H9 (cell line): ENCODE measurements around the gene MORC4. TPM values are rescaled to one million over a fixed set of nuclear protein-coding genes. Genes with fewer than 3 reads are reported as not detected.

Experiments
- DNase-seq: peaks from one replicate; pipeline ENCODE4 v3.0.0-alpha.2; 2017
- H2AFZ ChIP-seq: one replicate; pipeline ENCODE4 v1.6.1; 2013; ENCODE audit warnings: mild to moderate bottlenecking, low read length, control low read depth, moderate library complexity
- H2AK5ac ChIP-seq: 2 replicates; pipeline ENCODE4 v1.6.1; 2013; ENCODE audit warnings: low read length, control low read depth, mixed read lengths; ENCODE audit not compliant: insufficient read length
- H2BK120ac ChIP-seq: one replicate; pipeline ENCODE4 v1.6.1; 2013; ENCODE audit warnings: low read depth, mild to moderate bottlenecking, low read length, control low read depth, inconsistent platforms; ENCODE audit not compliant: poor library complexity, severe bottlenecking
- H2BK12ac ChIP-seq: 2 replicates; pipeline ENCODE4 v1.6.1; 2013; ENCODE audit warnings: low read length, control low read depth, mixed read lengths, low read depth; ENCODE audit not compliant: insufficient read length
- H2BK15ac ChIP-seq: 2 replicates; pipeline ENCODE4 v1.6.1; 2013; ENCODE audit warnings: low read depth, low read length, control low read depth
- H2BK20ac ChIP-seq: one replicate; pipeline ENCODE4 v1.6.1; 2013; ENCODE audit warnings: low read depth, mild to moderate bottlenecking, low read length, control low read depth, inconsistent platforms; ENCODE audit not compliant: poor library complexity, severe bottlenecking
- H2BK5ac ChIP-seq: 2 replicates; pipeline ENCODE4 v1.6.1; 2013; ENCODE audit warnings: low read length, control low read depth, mixed read lengths; ENCODE audit not compliant: insufficient read length
- H3K14ac ChIP-seq: 2 replicates; pipeline ENCODE4 v1.6.1; 2013; ENCODE audit warnings: low read length, control low read depth; ENCODE audit not compliant: insufficient read depth
- H3K18ac ChIP-seq: 2 replicates; pipeline ENCODE4 v1.6.1; 2013; ENCODE audit warnings: low read depth, mild to moderate bottlenecking, mixed read lengths, low read length, control low read depth; ENCODE audit not compliant: insufficient read length
- H3K23ac ChIP-seq: 2 replicates; pipeline ENCODE4 v1.6.1; 2013; ENCODE audit warnings: low read length, control low read depth, mixed read lengths, low read depth; ENCODE audit not compliant: insufficient read length
- H3K23me2 ChIP-seq: 2 replicates; pipeline ENCODE4 v1.6.1; 2013; ENCODE audit warnings: low read depth, mild to moderate bottlenecking, mixed read lengths, low read length, control low read depth; ENCODE audit not compliant: insufficient read length, poor library complexity, severe bottlenecking
- H3K27ac ChIP-seq: 2 replicates; pipeline ENCODE4 v1.5.1; 2013; ENCODE audit warnings: low read length, control low read depth, mixed read lengths, low read depth; ENCODE audit not compliant: insufficient read length
- H3K27me3 ChIP-seq: 2 replicates; pipeline ENCODE4 v1.6.1; 2013; ENCODE audit warnings: low read length, control low read depth, inconsistent platforms; ENCODE audit not compliant: insufficient read depth
- H3K4ac ChIP-seq: 2 replicates; pipeline ENCODE4 v1.6.1; 2013; ENCODE audit warnings: low read depth, mild to moderate bottlenecking, control low read depth, inconsistent platforms, low read length, moderate library complexity
- H3K4me1 ChIP-seq: 2 replicates; pipeline ENCODE4 v1.6.1; 2013; ENCODE audit warnings: low read length, control low read depth, inconsistent platforms; ENCODE audit not compliant: insufficient read depth
- H3K4me2 ChIP-seq: 2 replicates; pipeline ENCODE4 v1.6.1; 2013; ENCODE audit warnings: low read length, control low read depth, mixed read lengths; ENCODE audit not compliant: insufficient read length, insufficient read depth
- H3K56ac ChIP-seq: 2 replicates; pipeline ENCODE4 v1.6.1; 2013; ENCODE audit warnings: low read depth, mild to moderate bottlenecking, mixed read lengths, low read length, control low read depth; ENCODE audit not compliant: insufficient read length
- H3K79me1 ChIP-seq: 2 replicates; pipeline ENCODE4 v1.6.1; 2013; ENCODE audit warnings: low read depth, mild to moderate bottlenecking, moderate library complexity, low read length, control low read depth, inconsistent platforms; ENCODE audit not compliant: insufficient read depth, poor library complexity, severe bottlenecking
- H3K79me2 ChIP-seq: 2 replicates; pipeline ENCODE4 v1.6.1; 2013; ENCODE audit warnings: low read length, control low read depth, inconsistent platforms; ENCODE audit not compliant: insufficient read depth
- H3K9ac ChIP-seq: 2 replicates; pipeline ENCODE4 v1.6.1; 2013; ENCODE audit warnings: low read length, control low read depth, mixed read lengths; ENCODE audit not compliant: insufficient read length; ENCODE audit errors: extremely low read depth
- H3K9me3 ChIP-seq: one replicate; pipeline ENCODE4 v1.6.1; 2013; ENCODE audit warnings: low read depth, low read length, inconsistent platforms; ENCODE audit not compliant: control insufficient read depth
- H3T11ph ChIP-seq: one replicate; pipeline ENCODE4 v1.6.1; 2013; ENCODE audit warnings: mild to moderate bottlenecking, low read length, control low read depth, inconsistent platforms
- H4K20me1 ChIP-seq: one replicate; pipeline ENCODE4 v1.6.1; 2013; ENCODE audit not compliant: control insufficient read depth, insufficient read length, insufficient read depth
- H4K5ac ChIP-seq: 2 replicates; pipeline ENCODE4 v1.6.1; 2013; ENCODE audit warnings: low read depth, mild to moderate bottlenecking, mixed read lengths, low read length, control low read depth; ENCODE audit not compliant: insufficient read length
- H4K8ac ChIP-seq: replicated peaks from 2 replicates; pipeline ENCODE4 v1.6.1; 2013; ENCODE audit warnings: low read length, control low read depth, mixed read lengths, low read depth; ENCODE audit not compliant: insufficient read length
- H4K91ac ChIP-seq: 2 replicates; pipeline ENCODE4 v1.6.1; 2013; ENCODE audit warnings: low read depth, mild to moderate bottlenecking, moderate library complexity, mixed read lengths, low read length, control low read depth; ENCODE audit not compliant: insufficient read length
- H3K27ac Mint-ChIP-seq, 3 experiments: 2 replicates in 2 of 3; 3 replicates in 1 of 3; pipeline ENCODE4 v1.8.0; 2020 to 2021; ENCODE audit warnings: mixed read lengths in 3 of 3, mild to moderate bottlenecking in 1 of 3, moderate library complexity in 1 of 3
- H3K27me3 Mint-ChIP-seq: 2 replicates; pipeline ENCODE4 v1.8.0; 2021; ENCODE audit warnings: low read depth, mild to moderate bottlenecking, moderate library complexity, mixed read lengths
- H3K36me3 Mint-ChIP-seq, 3 experiments: 2 replicates in 2 of 3; 3 replicates in 1 of 3; pipeline ENCODE4 v1.8.0; 2020 to 2021; ENCODE audit warnings: low read depth in 3 of 3, mixed read lengths in 3 of 3; ENCODE audit not compliant: insufficient read depth in 1 of 3
- H3K4me1 Mint-ChIP-seq, 2 experiments: 2 replicates each; pipeline ENCODE4 v1.8.0; 2020; ENCODE audit warnings: mixed read lengths in 2 of 2
- H3K4me3 Mint-ChIP-seq, 2 experiments: 2 replicates in 1 of 2; 3 replicates in 1 of 2; pipeline ENCODE4 v1.8.0; 2020 to 2021; ENCODE audit warnings: mild to moderate bottlenecking in 2 of 2, mixed read lengths in 2 of 2, moderate library complexity in 1 of 2
- H3K9me3 Mint-ChIP-seq, 2 experiments: 2 replicates in 1 of 2; 3 replicates in 1 of 2; pipeline ENCODE4 v1.8.0; 2020; ENCODE audit warnings: mild to moderate bottlenecking in 2 of 2, mixed read lengths in 2 of 2, moderate library complexity in 1 of 2
- WGBS: extraction: QIAGEN DNeasy Blood & Tissue Kit; methylation state at CpG from one replicate; pipeline ENCODE4 v1.1.7; 2013; ENCODE audit warnings: missing lambda C conversion rate, low lambda C conversion rate, mixed read lengths; ENCODE audit not compliant: insufficient read length; ENCODE audit errors: extremely low coverage; 5-methylcytosine and 5-hydroxymethylcytosine counted together
- total RNA-seq: library from RNA; stranded (reverse); gene quantifications from 2 replicates; pipeline ENCODE4 v1.2.1, GENCODE V29; 2021
- TF ChIP-seq, protein P1 (sequence below): fragments of 200-600 bp; sonication (generic); conservative IDR thresholded peaks from 3 replicates; pipeline ENCODE4 v1.8.0; 2021; ENCODE audit warnings: antibody characterized with exemption, mild to moderate bottlenecking

Gene MORC4
- total RNA-seq, 1 experiment from 2014 or later: 4.3 TPM

DNA sequence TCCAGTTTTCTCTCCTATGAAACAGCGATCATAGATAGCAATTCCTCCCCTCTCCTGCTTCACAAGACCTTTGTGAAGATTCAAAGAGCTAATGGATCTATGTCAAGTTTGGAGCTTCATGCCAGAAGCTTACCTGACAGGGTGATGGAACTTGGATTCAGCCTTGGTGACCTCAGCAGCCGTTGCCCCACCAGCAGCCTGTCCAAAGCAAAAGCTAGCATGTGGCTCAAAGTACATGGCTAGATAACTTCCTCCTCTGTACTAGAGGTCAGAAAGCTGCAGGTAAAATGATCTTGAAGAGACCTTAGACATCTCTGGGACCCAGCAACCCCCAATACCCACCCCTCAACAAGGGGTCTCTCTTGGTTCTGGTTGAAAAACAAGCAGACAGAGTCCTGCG is 98.7 kb downstream of the MORC4 start:
- no peak for DNase-seq
- Histone ChIP-seq H3K14ac (no peak overlapping the region), H2BK120ac (no peak overlapping the region), H3K23ac (no peak overlapping the region), H4K8ac (no peak overlapping the region), H2AK5ac (no peak overlapping the region), H3K4me2 (no peak overlapping the region), H2BK15ac (no peak overlapping the region), H3K79me1 (no peaks in the 10 kb centered on the region), H3K79me2 (no peaks in the 10 kb centered on the region), H3T11ph (no peak overlapping the region), H3K4ac (no peak overlapping the region), H4K20me1 (no peaks in the 10 kb centered on the region), H3K9ac (no peak overlapping the region), H3K27ac (no peak overlapping the region), H4K5ac (no peak overlapping the region), H3K18ac (no peak overlapping the region), H3K27me3 (no peaks in the 10 kb centered on the region), H2BK12ac (no peak overlapping the region), H4K91ac (no peak overlapping the region), H3K56ac (no peak overlapping the region), H3K4me1 (no peaks in the 10 kb centered on the region), H2BK20ac (no peak overlapping the region), H2BK5ac (no peak overlapping the region), H2AFZ (no peak overlapping the region), H3K23me2 (no peaks in the 10 kb centered on the region), H3K9me3 (no peaks in the 10 kb centered on the region)
- Mint-ChIP-seq H3K4me1 (peaks cover 9 to 10% of the 10 kb centered on the region in 2 experiments), H3K4me3 (no peak overlapping the region), H3K27me3 (no peaks in the 10 kb centered on the region), H3K36me3 (no peaks in the 10 kb centered on the region; a peak in 1 of 7 replicates), H3K27ac (no peak overlapping the region; a peak in 1 of 7 replicates), H3K9me3 (peaks cover 0 to 58% of the 10 kb centered on the region in 2 experiments; a peak in 2 of 5 replicates)
- TF ChIP-seq, protein P1, sequence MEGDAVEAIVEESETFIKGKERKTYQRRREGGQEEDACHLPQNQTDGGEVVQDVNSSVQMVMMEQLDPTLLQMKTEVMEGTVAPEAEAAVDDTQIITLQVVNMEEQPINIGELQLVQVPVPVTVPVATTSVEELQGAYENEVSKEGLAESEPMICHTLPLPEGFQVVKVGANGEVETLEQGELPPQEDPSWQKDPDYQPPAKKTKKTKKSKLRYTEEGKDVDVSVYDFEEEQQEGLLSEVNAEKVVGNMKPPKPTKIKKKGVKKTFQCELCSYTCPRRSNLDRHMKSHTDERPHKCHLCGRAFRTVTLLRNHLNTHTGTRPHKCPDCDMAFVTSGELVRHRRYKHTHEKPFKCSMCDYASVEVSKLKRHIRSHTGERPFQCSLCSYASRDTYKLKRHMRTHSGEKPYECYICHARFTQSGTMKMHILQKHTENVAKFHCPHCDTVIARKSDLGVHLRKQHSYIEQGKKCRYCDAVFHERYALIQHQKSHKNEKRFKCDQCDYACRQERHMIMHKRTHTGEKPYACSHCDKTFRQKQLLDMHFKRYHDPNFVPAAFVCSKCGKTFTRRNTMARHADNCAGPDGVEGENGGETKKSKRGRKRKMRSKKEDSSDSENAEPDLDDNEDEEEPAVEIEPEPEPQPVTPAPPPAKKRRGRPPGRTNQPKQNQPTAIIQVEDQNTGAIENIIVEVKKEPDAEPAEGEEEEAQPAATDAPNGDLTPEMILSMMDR: no peak
- no CpG with 5 or more reads among the region's 3 CpGs for WGBS
